ENCODE measurements around the gene EBF3.

Gene EBF3

DNA sequence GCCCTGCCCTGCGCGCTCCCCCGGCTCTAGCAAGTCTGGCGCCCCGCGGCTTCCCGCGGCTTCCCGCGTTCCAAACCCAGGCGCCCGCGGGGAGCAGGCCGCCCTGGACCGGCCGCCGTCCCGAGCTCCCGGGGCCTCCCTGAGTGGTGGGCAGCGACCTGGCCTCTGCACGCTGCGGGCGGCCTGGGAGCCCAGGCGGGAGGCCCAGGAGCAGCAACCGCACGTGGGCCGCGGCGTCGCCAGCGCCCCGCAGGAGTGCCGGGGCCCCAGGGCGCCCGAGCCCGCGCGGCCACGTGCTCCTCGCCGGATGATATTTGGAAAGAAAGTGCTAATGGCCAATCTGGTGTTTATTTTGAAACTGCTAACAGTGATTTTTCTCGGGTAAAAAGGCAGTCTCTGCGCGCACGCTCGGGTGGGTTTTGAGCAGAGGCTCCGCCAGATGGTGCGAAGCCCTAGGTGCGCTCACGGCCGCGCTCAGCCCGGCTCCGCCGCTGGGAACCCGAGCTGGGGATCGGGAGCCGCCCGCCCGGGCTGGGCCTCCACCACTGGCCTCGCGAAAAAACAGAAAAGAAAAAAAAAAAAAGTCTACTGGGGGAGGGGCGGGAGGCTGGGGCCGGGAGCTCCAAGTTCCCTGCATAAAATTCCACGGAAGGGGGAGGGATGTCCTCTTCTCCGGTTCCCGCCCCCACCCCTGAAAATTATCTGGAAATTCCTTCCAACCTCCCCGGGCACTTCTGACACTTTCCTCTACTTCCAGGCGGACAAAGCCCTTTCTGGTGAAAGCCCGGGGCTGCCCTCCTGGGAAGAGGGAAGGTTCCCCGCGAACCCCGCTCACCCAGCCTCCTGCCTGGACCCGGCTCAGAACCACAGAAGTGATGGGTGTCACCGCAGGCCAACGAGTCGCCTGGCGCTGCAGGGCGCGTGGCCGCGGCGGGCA lies 4.3 kb downstream of the EBF3 start:
- no peak for DNase-seq (ENCODE audit: low read depth, low spot score)

GRCh38 chr10:129958629-129959543 lies 5.2 kb downstream of the EBF3 start:
- no peak for DNase-seq (ENCODE audit: low read depth, low spot score)

- DNase-seq (ENCODE audit: low read depth, low spot score) = no peak
These were observed 5.9 kb downstream of the EBF3 start for GRCh38 chr10:129958148-129958628.

- no peak for DNase-seq (ENCODE audit: low read depth, low spot score)
These were observed 7.0 kb downstream of the EBF3 start for GRCh38 chr10:129956876-129957673.

DNA sequence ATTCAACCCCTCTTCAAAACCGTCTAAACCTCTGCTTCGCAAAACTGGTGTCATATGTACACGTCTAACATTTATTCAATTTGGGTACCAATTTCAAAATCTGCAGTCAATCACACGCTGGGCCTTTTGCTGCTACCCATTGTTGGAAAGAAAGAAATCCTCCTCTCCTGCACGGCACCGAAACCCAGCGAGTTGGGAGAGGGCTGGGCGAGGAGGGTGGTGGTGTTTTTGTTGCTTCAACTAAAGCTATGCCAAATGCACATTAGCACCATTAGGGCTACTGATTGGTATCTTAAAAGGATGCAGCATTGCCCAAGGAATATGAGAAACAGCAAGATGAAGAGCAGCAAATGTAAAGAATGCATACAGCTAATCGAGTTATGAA lies 7.8 kb downstream of the EBF3 start:
- no peak for DNase-seq (ENCODE audit: low read depth, low spot score)

DNA sequence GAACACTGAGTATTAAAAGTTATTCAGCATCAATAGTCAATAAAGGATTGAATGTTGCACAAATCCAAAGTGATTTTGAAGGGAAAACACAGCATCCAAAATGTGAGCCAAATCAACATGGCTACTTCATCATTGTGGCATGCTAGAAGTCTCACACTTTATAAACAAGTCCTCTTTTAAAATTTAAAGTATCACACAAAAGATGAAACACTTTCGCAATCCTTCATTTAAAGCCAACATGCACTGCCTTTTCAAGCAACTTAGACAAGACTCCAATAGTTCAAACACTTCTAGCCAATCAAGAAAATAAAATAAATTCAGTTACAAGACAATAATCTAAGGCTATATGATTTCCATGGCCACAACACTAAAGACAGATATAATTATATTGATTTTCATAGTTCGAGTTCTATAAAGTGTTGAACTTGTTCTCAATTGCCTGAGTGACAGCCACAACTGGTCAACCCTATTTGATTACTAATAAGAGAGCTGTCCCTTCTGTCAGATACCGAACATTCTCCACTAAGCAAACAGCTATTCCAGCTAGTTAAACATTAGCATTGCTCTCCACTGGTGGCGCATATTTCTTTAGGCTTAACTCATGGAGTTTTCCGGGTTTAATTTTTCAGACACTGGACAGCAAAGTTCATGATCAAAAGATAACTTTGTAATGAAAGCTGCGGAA lies 8.3 kb downstream of the EBF3 start:
- no peak for DNase-seq (ENCODE audit: low read depth, low spot score)

GRCh38 chr10:129954492-129955315 lies 9.4 kb downstream of the EBF3 start:
- no peak for DNase-seq (ENCODE audit: low read depth, low spot score)

DNA sequence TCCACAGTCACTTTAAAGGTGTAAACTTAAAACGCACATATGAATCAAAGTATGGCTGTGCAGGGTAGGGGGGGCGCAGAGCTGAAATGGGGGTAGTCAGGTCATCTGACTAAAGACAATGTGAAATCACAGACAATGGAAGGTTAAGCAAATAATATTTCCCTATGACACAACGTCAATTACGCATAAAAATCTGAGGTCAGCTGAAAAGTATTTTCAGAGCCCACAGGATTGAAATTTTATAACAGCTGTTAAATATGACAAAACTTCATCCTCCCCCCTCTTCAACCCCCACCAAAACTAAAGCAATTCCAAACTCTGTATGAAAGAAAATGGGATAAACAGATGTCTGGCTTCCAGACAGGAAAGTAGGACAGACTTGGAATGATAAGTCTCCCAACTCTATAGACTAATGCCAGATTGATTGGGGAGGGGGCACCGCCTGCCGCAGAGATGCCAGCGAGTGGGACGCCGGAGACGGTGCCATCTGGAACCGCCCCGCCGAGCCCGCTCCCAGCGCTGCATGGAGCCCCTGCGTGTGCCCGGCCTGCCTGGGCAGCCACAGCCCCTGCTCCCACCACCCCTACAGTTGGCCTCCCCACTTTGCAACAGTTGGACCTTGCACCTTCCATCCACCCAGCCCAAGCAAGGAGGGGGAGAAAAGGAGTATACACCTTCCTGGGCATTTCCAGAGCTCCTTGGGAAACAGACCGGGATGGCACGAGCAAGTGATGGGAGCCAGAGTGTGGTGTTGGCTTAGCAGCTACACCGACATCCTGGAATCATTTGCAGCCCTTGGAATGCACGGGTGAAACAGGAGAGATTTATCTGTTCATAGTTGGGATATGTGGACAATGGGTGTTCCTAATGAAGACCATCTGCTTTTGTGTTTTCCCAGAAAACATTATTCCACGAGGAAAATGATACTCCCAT lies 10.7 kb downstream of the EBF3 start:
- no peak for DNase-seq (ENCODE audit: low read depth, low spot score)

DNA sequence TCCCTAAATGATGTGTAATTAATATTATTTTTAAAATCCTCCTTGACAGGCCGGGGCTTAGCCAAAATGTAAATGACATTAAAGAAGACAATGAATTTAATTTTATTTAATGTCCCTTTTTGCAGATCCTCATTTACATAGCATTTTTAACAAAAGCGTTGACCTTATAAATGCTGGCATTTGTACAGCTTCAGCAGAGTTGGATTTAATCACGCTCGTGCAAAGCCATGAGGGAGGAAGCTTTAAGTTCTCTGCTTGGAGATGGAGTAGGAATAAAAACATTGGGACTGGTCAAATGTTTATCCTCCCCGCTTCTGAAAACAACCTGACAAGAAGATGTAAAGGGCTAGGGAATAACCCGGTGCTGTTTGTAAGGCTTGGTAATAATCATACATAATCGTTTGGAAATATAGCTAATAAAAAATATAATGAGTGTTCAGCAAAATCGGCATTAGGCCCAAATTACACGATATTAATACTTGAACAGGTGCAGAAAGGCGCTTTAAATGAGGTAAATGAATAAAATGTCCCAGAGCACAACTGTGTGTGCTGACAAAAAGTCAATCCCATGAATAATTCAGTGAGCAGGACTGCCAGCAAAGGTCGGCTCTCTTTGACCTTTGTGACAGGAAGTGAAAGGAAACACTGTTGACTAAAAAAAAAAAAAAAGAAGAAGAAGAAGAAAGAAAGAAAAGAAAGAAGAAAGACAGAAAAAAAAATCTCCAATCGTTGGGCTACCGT lies 11.5 kb downstream of the EBF3 start:
- no peak for DNase-seq (ENCODE audit: low read depth, low spot score)

- DNase-seq (ENCODE audit: low read depth, low spot score) = no peak
These were observed 12.2 kb downstream of the EBF3 start for GRCh38 chr10:129951970-129952265.

- DNase-seq (ENCODE audit: low read depth, low spot score) = no peak
These were observed 12.7 kb downstream of the EBF3 start for GRCh38 chr10:129951101-129951969.

DNA sequence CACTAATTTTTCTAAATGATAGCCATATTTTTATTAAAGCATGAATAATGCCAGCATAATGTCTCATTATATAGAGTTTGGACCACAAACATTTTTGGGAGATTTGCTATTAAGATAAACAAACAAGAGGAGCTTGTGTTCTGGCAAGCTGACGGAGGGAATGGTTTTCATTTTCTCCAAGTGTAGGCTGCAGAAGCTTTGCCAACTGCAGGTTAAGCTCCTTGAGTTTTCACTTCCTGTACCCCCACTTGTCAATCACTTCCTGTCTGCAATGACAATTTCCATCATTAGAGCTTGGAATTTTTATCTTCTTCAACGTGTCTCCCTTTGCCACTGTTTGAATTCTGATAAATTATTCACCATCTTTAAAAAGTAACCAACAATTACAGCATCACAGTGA lies 13.4 kb downstream of the EBF3 start:
- DNase-seq (ENCODE audit: low read depth, low spot score) = no peak

- no peak for DNase-seq (ENCODE audit: low read depth, low spot score)
These were observed 14.2 kb downstream of the EBF3 start for GRCh38 chr10:129949891-129950291.

- DNase-seq (ENCODE audit: low read depth, low spot score) = no peak
These were observed 14.7 kb downstream of the EBF3 start for GRCh38 chr10:129949411-129949810.

- DNase-seq (ENCODE audit: low read depth, low spot score) = no peak
These were observed 17.2 kb downstream of the EBF3 start for GRCh38 chr10:129946859-129947258.

DNA sequence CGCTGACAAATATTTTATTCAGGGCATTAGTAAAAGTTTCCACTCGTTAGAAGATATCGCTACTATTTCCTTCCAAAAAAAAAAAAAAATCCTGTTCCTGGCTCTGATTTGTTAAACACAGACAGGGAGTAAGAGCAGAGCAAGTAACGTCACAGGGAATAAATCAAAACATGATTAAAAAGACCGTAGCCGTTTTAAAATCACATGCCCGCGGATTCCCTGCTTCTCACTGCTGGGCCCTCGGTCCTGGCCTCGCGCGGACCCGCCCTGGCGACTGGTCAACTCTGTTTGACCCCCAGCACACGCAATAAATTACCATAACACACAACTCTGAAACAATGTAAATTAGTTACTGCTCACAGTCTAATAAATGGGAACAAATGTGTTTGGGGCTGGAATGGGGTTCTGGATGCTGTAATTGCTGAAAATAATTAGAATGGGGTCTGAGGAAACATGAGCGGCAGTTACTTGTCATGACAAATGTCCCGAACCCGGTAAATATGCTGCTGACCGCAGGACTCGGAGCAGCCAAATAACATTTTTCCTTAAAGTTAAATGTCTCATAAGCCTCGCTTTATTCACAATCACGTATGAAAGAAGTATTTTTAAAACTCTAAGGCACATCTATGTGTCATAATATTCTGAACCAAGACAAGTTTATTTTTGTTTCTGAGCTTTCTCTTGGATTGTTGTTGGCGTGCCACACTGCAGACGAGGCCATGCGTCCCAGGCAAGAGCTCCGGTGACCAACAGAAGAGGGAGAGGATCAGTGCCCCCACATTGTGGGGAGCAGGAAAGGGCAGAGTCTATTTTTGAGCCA lies 17.9 kb downstream of the EBF3 start:
- no peak for DNase-seq (ENCODE audit: low read depth, low spot score)

DNA sequence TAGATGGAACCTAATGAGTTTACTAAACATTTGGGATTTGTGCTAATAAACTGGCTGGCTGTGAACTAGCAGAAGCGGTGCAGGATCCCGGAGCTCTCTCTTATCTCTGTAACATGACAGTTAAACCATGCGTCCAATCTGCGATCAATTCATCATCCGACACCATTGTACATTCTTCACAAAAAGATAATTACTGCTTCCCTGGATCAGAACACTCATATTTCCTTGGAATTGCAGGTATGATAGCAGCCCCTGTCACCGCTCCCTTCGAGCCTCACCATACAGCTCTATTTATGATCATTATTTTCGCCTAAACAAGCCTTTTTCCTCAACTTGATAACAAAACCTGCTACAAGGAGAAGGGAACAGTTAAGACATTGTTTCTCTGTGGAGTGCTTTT lies 18.5 kb downstream of the EBF3 start:
- DNase-seq (ENCODE audit: low read depth, low spot score) = no peak
